Measurements from ENCODE around the gene PDSS2. TPM values are rescaled to one million over a fixed set of nuclear protein-coding genes. Genes with fewer than 3 reads are reported as not detected.
"Not testable (repeated sequence)": the region's sequence is repeated elsewhere in the genome, so short reads cannot be mapped to it uniquely, and the experiment has no call there.

Gene PDSS2
- total RNA-seq, 1 donor from 2014 or later, result 10.1 TPM

DNA sequence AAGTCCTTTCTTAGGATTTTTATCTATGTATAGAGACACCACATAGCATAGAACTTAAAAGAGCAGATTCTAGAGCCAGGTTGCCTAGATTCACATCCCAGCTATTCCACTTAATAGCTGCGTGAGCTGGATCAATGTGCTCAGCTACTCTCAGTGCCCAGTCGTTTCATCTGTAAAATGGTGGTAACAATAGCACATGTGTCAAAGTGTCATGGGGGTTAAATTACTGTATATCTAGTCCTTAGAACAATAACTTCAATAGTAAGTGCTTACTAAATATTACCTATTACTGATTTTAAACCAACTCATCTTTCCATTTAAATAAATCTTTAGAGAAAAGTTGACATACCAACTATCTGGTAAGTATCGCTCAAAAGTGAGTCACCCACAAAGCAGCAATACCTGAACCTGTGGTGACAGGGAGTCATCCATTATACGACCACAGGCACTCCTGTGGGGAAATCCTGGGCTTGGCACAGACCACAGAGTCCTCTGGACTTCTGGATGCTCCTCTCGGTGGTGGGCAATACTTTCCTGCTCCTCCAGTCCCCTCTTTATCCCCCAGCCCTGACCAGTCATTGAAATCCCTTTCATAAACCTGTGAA, 154.8 kb downstream of the PDSS2 start:
- DNase-seq (ENCODE audit: low spot score), result no peak
- Mint-ChIP-seq H3K27me3 (ENCODE audit: low read depth) (no peaks in the 10 kb centered on the region), H3K9me3 (ENCODE audit: low read depth) (no peaks in the 10 kb centered on the region), H3K36me3 (ENCODE audit: low read depth) (no peaks in the 10 kb centered on the region), H3K27ac (ENCODE audit: unreplicated experiment) (no peak overlapping the region), H3K4me3 (ENCODE audit: unreplicated experiment) (no peak overlapping the region), H3K4me1 (ENCODE audit: low read depth) (peaks cover 4% of the 10 kb centered on the region)
- TF ChIP-seq, protein P1, sequence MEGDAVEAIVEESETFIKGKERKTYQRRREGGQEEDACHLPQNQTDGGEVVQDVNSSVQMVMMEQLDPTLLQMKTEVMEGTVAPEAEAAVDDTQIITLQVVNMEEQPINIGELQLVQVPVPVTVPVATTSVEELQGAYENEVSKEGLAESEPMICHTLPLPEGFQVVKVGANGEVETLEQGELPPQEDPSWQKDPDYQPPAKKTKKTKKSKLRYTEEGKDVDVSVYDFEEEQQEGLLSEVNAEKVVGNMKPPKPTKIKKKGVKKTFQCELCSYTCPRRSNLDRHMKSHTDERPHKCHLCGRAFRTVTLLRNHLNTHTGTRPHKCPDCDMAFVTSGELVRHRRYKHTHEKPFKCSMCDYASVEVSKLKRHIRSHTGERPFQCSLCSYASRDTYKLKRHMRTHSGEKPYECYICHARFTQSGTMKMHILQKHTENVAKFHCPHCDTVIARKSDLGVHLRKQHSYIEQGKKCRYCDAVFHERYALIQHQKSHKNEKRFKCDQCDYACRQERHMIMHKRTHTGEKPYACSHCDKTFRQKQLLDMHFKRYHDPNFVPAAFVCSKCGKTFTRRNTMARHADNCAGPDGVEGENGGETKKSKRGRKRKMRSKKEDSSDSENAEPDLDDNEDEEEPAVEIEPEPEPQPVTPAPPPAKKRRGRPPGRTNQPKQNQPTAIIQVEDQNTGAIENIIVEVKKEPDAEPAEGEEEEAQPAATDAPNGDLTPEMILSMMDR (IDR thresholded peaks at IDR 0.05), result no peak

GRCh38 chr6:107293350-107293749, 166.0 kb downstream of the PDSS2 start:
- Mint-ChIP-seq H3K4me3 (ENCODE audit: unreplicated experiment) (no peak overlapping the region), H3K4me1 (ENCODE audit: low read depth) (peaks cover 20% of the 10 kb centered on the region), H3K36me3 (ENCODE audit: low read depth) (no peaks in the 10 kb centered on the region), H3K27ac (ENCODE audit: unreplicated experiment) (no peak overlapping the region), H3K9me3 (ENCODE audit: low read depth) (no peaks in the 10 kb centered on the region), H3K27me3 (ENCODE audit: low read depth) (no peaks in the 10 kb centered on the region)
- TF ChIP-seq, protein P1 (IDR thresholded peaks at IDR 0.05), result no peak
- no peak for DNase-seq (ENCODE audit: low spot score)

- H3K4me1 Mint-ChIP-seq (ENCODE audit: low read depth), result peaks cover 20% of the 10 kb centered on the region
- no peaks in the 10 kb centered on the region for H3K36me3 Mint-ChIP-seq (ENCODE audit: low read depth)
- no peak overlapping the region for H3K4me3 Mint-ChIP-seq (ENCODE audit: unreplicated experiment)
- H3K9me3 Mint-ChIP-seq (ENCODE audit: low read depth), result no peaks in the 10 kb centered on the region
- TF ChIP-seq, protein P1 (IDR thresholded peaks at IDR 0.05), result no peak
- no peak for DNase-seq (ENCODE audit: low spot score)
- no peaks in the 10 kb centered on the region for H3K27me3 Mint-ChIP-seq (ENCODE audit: low read depth)
- H3K27ac Mint-ChIP-seq (ENCODE audit: unreplicated experiment), result no peak overlapping the region
Measured at GRCh38 chr6:107292715-107293271, 166.6 kb downstream of the PDSS2 start.

DNA sequence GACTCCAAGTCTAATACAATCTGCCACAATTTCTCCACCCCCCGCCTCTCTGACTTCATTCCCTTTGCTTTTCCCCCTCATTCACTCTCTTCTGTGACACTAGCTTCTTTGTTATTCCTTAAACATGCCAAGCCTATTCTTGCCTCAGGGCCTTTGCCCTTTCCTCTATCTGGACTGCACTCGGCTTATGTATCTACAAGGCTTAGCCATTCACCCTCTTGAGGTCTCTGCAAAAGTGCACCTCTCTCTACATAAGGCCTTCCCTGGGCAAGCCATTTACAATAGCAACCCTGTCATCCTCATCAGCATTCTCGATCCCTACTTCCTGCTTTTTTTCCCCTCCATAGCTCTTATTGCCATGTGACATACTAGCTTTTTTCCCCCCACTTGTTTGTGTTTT, 168.9 kb downstream of the PDSS2 start:
- Mint-ChIP-seq H3K27me3 (ENCODE audit: low read depth) (no peaks in the 10 kb centered on the region), H3K4me1 (ENCODE audit: low read depth) (peaks cover 15% of the 10 kb centered on the region), H3K9me3 (ENCODE audit: low read depth) (no peaks in the 10 kb centered on the region), H3K4me3 (ENCODE audit: unreplicated experiment) (no peak overlapping the region), H3K36me3 (ENCODE audit: low read depth) (no peaks in the 10 kb centered on the region), H3K27ac (ENCODE audit: unreplicated experiment) (no peak overlapping the region)
- DNase-seq (ENCODE audit: low spot score), result no peak
- TF ChIP-seq, protein P1 (IDR thresholded peaks at IDR 0.05), result no peak

- H3K4me3 Mint-ChIP-seq (ENCODE audit: unreplicated experiment); H3K27me3 Mint-ChIP-seq (ENCODE audit: low read depth); DNase-seq (ENCODE audit: low spot score); H3K9me3 Mint-ChIP-seq (ENCODE audit: low read depth); H3K27ac Mint-ChIP-seq (ENCODE audit: unreplicated experiment); H3K36me3 Mint-ChIP-seq (ENCODE audit: low read depth): not testable (repeated sequence)
- H3K4me1 Mint-ChIP-seq (ENCODE audit: low read depth), result peaks cover 15% of the 10 kb centered on the region
Measured at GRCh38 chr6:107289258-107289657, 170.1 kb downstream of the PDSS2 start.

- H3K27ac Mint-ChIP-seq (ENCODE audit: unreplicated experiment); H3K9me3 Mint-ChIP-seq (ENCODE audit: low read depth); DNase-seq (ENCODE audit: low spot score); H3K4me1 Mint-ChIP-seq (ENCODE audit: low read depth); H3K4me3 Mint-ChIP-seq (ENCODE audit: unreplicated experiment); H3K36me3 Mint-ChIP-seq (ENCODE audit: low read depth); H3K27me3 Mint-ChIP-seq (ENCODE audit: low read depth): not testable (repeated sequence)
Measured at GRCh38 chr6:107285683-107286082, 173.7 kb downstream of the PDSS2 start.

All from chondrocyte (in vitro differentiated cells).